Epithelial cell of esophagus (primary cell): ENCODE data around the gene SNRPF.

Source experiments
- DNase-seq: peaks from one replicate; pipeline ENCODE4 v3.0.0; 2010; ENCODE audit warnings: low read depth
- H3K4me3 ChIP-seq: 2 replicates; pipeline ENCODE4 v1.5.1; 2011; ENCODE audit warnings: mild to moderate bottlenecking, low read length, control low read depth
- TF ChIP-seq, protein P1 (sequence below): IDR thresholded peaks from 2 replicates; pipeline ENCODE4 v1.5.1; 2011; ENCODE audit warnings: low read depth, mild to moderate bottlenecking, low read length, control low read depth, inconsistent platforms; ENCODE audit not compliant: insufficient read depth; ENCODE audit errors: missing control alignments

Gene SNRPF

DNA sequence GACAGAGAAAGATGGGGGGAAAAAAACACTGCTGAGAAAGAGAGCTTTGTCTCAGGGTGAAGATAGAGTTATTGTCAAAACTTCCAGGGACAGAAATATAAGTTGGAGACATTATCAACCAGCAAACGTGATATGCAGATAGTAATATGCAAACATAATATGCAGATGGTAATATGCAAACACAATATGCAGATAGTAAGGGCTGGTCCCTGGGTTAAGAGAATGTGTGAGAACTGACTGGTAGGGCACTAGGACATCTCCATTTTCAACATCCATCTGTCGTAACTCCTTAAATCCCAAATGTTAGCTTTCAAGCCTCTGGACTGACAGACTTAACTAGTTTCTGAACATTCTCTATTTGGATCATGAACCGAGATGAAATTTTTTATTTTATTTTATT lies 32.2 kb downstream of the SNRPF start:
- H3K4me3 ChIP-seq = no peak overlapping the region
- DNase-seq = no peak
- TF ChIP-seq, protein P1, sequence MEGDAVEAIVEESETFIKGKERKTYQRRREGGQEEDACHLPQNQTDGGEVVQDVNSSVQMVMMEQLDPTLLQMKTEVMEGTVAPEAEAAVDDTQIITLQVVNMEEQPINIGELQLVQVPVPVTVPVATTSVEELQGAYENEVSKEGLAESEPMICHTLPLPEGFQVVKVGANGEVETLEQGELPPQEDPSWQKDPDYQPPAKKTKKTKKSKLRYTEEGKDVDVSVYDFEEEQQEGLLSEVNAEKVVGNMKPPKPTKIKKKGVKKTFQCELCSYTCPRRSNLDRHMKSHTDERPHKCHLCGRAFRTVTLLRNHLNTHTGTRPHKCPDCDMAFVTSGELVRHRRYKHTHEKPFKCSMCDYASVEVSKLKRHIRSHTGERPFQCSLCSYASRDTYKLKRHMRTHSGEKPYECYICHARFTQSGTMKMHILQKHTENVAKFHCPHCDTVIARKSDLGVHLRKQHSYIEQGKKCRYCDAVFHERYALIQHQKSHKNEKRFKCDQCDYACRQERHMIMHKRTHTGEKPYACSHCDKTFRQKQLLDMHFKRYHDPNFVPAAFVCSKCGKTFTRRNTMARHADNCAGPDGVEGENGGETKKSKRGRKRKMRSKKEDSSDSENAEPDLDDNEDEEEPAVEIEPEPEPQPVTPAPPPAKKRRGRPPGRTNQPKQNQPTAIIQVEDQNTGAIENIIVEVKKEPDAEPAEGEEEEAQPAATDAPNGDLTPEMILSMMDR = no peak

DNA sequence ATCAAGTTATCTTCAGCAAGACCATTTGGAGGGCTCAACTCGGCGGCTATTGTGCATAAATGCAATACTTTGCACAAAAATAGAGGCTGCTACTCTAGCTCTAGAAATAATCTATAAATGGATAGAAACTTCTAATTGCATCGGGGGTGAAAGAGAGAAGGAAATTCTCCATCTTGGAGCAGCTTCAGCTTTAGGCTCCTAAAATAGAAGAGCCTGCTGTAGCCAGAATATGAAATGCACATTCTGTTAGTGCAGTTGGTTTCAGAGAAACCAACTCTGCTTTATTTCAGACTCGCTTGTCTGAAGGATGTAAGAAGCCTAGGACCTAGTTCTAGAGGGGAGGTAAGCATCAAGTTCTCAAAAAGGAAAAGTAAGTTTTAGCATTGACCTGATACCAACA lies 38.1 kb downstream of the SNRPF start:
- no peak for DNase-seq
- TF ChIP-seq, protein P1 = no peak
- H3K4me3 ChIP-seq = no peak overlapping the region

DNA sequence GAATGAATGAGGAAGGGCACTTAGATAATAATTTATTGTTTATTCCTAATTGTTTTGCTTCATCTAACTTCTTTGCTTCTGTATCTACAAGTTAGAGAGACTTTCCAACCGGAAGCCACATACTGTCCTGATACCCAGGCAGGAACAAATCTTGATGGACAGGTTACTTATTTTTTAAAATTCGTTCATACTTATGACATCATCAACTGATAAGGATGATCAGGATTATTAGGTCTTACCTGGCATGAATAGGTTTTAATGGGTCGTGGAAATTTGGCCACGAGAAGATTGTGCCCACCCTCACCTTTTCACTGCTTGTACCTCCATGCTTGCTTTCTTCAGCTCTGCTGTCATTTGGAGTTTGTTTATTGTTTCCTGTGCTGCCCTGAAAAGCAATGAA lies 39.3 kb downstream of the SNRPF start:
- no peak for DNase-seq
- TF ChIP-seq, protein P1 = no peak
- no peak overlapping the region for H3K4me3 ChIP-seq

DNA sequence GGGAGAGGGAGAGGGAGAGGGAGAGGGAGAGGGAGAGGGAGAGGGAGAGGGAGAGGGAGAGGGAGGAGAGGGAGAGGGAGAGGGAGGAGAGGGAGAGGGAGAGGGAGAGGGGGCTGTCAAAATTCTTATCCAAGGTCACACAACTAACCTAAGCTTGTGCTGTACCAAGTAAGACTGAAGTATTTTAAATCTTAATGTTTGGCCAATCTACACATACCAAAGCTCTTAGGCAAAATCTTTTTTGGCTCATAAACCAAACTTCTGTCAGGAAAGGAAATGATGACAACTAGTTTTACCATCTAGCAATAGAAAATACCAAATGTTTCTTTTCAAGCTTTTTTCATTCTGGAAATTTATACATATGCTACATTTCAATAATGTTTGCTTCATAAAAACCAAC lies 49.8 kb downstream of the SNRPF start:
- TF ChIP-seq, protein P1 = no peak
- H3K4me3 ChIP-seq = no peak overlapping the region
- DNase-seq = no peak

DNA sequence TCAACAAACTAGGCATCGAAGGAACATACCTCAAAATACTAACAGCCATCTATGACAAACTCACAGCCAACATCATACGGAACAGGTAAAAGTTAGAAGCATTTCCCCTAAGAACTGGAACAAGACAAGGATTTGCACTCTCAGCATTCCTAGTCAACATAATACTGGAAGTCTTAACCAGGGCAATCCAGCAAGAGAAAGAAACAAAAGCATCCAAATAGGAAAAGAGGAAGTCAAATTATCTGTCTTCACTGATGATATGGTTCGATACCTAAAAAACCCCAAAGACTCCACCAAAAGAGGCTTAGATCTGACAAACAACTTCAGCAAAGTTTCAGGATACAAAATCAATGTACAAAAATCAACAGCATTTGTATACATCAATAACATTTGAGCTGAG lies 51.1 kb downstream of the SNRPF start:
- H3K4me3 ChIP-seq = no peak overlapping the region
- DNase-seq = no peak
- TF ChIP-seq, protein P1 = no peak
